Stimulated activated CD4-positive, alpha-beta T cell treated with anti-CD3 and anti-CD28 coated beads, Interleukin-1b, Interleukin-23, amount 100 ng/mL, for 24 hours (primary cell): ENCODE data around the gene EP300.
A peak's percentile ranks its signal among the peaks of the same experiment; 100 is the strongest.
"Not testable (repeated sequence)": the region's sequence is repeated elsewhere in the genome, so short reads cannot be mapped to it uniquely, and the experiment has no call there.

Experiments used
- DNase-seq, 4 experiments: peaks; one replicate each; pipeline ENCODE4 v3.0.0-alpha.2; 2020; ENCODE audit warnings: low read depth in 4 of 4, low spot score in 1 of 4

EP300 gene

DNA sequence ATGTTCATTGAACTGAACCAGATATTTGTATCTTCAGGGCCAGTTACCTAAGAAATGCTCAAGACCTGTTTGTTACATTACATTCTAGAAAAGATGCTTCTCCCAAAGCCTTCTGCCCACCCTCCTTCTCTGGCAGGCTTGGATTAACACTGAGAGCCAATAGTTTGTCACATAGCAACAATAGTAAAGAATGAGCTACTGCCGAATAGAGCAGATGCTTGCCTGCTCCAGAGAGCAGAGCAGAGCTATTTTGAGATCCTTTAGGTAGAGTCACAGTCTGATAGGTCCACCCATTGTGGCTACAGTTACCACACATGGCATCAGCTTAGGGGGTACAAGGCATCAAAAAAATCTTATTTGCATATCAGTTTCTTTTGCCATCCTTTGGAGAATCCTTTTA lies 13.5 kb upstream of the EP300 start:
- no peak for DNase-seq

DNA sequence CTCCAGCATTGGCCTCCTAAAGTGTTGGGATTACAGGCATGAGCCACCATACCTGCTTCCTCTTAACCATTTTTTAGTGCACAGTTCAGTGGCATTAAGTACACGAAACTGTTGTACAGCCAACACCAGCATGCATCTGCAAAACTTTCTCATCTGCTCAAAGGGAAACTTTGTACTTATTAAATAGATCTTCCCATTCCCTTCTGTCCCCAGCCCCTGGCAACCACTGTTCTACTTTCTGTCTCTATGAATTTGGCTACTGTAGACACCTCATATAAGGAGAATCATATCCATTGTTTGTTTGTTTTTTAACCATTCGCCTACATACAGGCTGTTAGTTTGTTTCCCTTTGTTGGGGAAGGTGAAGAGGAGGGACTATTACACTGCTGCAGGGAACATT lies 6.5 kb upstream of the EP300 start:
- no peak for DNase-seq

DNA sequence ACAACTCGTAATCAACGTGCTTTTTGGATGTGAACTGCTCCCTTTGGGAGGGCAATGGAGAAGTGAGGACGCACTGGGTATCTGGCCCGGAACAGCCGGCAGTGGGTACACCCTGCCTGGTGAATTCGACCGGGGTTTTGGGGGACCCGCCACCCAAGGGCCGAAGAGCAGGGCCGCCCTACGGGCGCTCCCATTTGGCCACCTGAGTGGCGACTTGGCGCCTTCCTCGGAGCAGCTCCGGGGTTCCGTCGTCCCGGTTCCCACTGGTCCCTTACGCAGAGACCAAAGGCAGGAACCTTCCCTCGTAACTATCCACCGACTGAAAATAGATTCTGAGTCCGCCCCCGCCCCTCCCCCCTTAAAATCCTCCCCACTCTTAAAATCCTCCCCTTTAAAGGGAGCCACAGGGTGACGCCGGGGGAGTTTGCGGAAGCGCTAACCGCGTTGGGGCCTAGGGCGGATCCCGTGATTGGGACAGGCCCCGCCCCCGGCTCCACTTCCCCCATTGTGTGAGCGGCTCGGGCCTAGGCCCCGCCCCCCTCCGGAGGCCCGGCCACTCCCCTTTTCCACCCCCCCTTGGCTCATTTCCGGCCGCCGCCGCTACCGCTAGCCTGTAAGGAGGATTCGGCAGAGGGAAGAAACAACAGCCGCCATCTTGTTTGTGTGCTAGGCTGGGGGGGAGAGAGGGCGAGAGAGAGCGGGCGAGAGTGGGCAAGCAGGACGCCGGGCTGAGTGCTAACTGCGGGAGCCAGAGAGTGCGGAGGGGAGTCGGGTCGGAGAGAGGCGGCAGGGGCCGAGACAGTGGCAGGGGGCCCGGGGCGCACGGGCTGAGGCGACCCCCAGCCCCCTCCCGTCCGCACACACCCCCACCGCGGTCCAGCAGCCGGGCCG lies 1.0 kb upstream of the EP300 start:
- DNase-seq: peak; percentile 96 to 99 (median 98)

DNA sequence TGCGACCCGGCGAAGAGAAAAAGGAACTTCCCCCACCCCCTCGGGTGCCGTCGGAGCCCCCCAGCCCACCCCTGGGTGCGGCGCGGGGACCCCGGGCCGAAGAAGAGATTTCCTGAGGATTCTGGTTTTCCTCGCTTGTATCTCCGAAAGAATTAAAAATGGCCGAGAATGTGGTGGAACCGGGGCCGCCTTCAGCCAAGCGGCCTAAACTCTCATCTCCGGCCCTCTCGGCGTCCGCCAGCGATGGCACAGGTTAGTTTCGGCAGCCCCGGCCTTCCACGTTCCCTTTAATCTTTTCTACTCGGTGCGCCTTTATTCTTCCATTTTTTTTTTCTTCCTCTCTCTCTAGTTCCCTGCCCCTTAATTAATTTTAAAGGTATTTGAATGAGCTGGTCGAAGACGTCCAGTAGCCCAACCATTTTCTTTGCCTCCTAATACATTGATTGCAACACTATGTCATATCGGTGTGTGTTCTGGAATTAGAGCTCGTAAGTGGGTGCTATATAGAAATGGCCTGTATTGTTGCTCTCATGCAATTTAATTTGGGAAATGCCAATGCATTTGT lies 537 bp downstream of the EP300 start:
- DNase-seq: peak in 1 of 4 experiments; percentile 4

DNA sequence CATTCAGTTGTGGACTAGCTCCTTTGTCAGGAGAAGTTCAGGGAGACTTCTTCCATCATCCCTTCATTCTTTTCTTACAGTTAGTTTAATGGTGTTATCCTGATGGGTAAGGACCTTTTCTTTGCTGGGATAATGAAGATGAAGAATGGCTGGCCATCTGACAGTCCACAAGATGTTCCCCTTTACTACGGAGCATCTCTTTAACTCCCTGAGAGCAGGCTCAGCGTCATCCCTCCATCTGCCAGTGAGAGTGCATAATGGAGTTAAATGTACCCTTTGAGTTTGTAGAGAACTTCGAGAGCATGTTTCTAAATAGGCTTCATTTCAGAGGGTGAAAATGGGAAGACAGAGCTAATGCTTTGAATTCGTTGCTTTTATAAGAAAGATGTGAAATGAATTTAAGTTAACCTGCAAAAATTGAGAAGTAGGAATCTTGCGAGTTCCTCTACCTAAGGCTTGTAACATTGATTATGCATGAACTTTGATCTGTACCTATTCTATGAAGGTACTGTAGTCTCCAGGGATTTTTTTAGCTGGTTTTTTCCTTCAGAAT lies 1.7 kb downstream of the EP300 start:
- peak in 1 of 4 experiments; percentile 3 for DNase-seq

DNA sequence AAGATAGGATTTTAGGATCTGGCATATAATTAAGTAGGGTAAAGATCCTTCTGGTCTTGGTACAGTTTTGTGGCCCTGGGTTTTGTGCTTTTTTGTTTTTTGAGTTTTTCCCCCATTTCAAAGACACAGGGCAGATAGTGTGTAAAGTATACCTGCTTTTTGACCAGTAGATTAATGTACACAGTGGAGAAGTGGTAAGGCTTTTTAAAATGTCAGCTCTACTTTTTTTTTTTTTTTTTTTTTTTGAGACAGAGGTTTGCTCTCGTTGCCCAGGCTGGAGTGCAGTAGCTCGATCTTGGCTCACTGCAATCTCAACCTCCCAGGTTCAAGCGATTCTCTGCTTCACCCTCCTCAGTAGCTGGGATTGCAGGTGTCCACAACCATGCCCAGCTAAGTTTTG lies 4.0 kb downstream of the EP300 start:
- no peak for DNase-seq

DNA sequence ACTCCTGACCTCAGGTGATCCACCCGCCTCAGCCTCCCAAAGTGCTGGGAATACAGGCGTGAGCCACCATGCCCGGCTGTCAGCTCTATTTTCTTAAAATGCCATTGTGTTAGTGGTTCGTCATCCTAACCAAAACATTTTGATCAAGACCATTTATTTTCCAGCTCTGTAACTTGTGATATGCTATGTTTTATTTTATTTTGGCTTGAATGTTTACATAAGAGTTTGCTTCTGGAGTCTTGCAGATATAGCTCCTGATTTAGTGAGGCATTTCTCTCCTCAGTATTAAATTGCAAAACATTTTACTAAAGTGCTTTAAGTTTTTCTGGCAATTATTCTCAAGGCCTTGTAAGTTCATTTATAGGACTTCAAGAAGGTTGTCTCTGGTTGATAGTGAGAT lies 4.4 kb downstream of the EP300 start:
- DNase-seq: no peak

DNA sequence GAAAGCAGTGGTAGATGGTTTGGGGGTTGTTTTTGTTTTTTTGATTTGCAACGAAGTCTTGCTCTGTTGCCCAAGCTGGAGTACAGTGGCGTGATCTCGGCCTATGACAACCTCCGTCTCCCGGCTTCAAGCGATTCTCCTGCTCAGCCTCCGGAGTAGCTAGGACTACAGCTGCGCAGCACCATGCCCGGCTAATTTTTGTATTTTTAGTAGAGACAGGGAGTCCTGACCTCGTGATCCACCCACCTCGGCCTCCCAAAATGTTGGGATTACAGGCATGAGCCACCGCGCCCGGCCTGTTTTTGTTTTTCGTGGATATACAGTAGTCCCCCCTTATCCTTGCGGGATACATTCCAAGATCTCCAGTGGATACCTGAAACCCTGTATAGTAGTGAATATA lies 6.6 kb downstream of the EP300 start:
- no peak for DNase-seq

DNA sequence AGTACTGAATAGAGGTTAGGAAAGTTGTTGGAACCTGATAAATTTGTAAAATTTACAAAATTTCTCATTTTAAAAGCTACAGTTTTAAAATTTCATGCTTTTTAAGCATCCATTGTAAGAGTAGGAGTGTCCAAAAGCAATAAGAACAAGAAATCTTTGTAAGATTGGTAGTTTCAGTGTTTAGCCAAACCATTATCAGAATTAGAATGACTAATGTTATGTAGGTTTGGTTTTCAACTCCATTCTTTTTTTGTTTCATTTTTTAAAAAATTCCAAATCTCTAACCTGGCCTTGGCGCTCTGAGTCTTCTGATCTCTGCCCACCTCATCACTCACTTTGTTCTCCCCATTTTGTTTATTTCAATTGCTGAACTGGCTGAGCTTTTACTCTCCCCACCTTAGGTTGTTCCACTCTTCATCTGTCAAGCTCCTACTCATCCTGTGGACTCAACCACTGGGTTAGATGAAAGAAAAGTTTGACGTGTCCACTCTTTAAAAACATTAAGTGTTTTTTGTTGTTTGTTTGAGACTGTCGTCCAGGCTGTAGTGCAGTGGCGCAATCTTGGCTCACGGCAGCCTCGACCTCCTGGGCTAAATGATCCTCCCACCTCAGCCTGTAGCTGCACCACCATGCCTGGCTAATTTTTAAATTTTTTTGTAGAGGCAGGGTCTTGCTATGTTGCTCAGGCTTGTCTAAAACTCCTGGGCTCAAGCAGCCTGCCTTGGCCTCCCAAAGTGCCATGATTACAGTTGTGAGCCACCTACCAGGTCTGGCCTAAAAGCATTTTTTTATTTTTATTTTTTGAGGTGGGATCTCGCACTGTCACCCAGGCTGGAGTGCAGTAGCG lies 14.0 kb downstream of the EP300 start:
- DNase-seq: no peak

DNA sequence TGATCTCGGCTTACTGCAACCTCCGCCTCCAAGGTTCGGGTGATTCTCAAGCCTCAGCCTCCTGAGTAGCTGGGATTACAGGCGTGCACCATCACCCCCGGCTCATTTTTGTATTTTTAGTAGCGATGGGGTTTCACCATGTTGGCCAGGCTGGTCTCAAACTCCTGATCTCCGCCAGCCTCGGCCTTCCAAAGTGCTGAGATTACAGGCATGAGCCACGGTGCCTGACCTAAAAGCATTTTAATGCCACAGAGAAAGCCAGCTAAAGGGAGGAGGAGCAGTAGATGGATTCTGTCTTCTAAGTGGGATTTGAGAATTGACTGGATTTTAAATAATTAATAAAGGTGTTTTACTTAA lies 14.6 kb downstream of the EP300 start:
- DNase-seq: not testable (repeated sequence)

DNA sequence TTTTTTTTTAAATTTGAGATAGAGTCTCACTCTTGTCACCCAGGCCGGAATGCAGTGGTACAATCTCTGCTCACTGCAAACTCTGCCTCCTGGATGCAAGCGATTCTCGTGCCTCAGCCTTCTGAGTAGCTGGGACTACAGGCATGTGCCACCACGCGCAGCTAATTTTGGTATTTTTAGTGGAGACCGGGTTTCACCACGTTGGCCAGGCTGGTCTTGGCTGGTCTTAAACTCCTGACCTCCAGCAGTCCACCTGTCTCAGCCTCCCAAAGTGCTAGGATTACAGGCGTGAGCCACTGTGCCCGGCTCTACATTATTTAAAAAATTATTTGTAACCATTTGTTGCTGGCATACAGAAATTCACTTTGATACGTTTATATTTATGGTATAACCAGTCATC lies 18.6 kb downstream of the EP300 start:
- no peak for DNase-seq

DNA sequence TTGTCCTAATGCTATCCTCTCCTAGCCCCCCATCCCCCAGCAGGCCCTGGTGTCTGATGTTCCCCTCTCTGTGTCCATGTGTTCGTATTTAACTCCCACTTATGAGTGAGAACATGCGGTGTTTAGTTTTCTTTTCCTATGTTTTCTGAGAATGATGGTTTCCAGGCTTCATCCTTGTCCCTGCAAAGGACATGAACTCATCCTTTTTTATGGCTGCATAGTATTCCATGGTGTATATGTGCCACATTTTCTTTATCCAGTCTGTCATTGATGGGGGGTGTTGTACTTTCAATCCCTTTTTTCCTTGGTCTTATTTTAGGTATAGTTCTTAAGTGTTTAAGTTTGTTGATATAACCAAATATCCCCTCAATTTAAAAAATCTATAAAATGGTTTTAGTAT lies 23.9 kb downstream of the EP300 start:
- DNase-seq: no peak

DNA sequence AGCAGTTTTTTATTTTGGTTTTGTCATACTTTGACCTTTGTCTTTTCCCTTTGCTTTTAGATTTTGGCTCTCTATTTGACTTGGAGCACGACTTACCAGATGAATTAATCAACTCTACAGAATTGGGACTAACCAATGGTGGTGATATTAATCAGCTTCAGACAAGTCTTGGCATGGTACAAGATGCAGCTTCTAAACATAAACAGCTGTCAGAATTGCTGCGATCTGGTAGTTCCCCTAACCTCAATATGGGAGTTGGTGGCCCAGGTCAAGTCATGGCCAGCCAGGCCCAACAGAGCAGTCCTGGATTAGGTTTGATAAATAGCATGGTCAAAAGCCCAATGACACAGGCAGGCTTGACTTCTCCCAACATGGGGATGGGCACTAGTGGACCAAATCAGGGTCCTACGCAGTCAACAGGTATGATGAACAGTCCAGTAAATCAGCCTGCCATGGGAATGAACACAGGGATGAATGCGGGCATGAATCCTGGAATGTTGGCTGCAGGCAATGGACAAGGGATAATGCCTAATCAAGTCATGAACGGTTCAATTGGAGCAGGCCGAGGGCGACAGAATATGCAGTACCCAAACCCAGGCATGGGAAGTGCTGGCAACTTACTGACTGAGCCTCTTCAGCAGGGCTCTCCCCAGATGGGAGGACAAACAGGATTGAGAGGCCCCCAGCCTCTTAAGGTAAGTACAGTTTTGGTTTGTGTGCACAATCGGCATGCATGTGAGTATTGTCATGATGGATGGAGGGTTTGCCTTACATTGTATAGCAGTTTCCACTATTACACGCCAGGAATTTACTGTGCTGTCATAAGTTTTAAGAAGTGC lies 25.0 kb downstream of the EP300 start:
- DNase-seq: no peak

DNA sequence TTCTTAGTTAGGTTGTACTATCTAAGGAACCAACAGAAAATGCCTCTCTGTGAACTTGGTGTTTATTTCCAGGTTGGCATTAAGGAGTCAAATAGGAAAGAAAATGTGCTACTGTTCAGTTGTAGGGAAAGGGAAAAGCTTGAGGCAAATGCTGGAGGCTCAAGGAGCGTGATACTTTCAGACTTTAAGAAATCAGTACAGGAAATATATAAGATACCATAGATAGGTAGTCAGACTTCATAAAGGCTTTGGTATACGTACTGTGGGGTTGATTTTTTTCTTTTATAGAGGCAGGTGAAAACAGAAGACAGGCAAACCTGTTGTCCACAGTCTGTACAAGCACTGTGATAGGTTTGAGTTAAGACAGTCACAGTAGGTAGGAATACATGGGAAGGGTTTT lies 30.8 kb downstream of the EP300 start:
- no peak for DNase-seq

DNA sequence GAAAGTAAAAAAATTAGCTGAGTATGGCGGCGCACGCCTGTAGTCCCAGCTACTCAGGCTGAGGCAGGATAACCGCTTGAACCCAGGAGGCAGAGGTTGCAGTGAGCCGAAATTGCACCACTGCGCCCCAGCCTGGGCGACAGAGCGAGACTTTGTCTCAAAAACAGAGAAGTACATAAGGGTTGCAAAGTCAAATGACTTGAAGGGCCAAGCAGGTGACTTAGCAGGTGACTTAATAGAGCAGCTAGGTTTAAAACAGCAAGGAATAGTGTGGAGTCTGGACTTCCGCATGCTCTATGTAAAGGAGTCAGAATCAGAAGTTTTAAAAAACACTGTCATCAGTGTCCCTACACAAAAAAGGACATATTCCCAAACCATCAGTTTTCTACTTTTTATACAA lies 31.7 kb downstream of the EP300 start:
- DNase-seq: no peak

DNA sequence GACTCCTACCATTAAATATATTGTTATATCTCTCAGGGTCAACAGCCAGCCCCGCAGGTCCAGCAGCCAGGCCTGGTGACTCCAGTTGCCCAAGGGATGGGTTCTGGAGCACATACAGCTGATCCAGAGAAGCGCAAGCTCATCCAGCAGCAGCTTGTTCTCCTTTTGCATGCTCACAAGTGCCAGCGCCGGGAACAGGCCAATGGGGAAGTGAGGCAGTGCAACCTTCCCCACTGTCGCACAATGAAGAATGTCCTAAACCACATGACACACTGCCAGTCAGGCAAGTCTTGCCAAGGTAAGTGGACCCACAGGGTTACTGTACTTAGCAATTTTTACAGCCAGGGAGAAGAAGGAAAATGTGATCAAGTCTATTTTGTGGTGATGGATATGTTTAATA lies 35.1 kb downstream of the EP300 start:
- no peak for DNase-seq

DNA sequence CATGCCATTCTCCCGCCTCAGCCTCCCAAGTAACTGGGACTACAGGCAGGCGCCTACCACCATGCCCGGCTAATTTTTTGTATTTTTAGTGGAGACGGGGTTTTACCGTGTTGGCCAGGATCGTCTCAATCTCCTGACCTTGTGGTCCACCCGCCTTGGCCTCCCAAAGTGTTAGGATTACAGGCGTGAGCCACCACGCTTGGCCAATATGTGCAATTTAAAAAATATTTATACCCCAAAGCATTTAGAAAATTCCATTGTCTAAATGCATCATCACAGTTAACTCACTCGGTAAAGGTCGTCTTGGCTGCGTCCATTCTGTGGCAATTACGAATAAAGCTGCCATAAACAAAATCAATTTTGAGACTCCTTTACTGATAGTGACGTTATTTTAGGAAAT lies 36.2 kb downstream of the EP300 start:
- DNase-seq: no peak

DNA sequence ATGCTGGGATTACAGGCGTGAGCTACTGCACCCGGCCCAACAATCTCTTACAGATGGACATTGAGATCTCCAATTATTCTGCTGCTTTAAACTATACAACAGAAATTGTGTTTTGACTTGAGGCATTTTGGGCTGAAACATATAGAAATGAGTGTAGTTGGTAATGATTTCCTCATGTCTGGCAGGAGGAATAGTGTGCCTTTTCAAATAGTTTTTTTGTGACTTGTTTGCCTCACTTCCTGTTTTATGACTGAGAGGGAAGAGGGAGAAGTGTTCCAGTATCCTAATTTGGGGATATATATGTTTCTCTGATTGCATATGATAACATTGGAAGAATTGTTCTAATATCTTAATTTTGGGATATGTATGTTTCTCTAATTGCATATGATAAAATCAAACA lies 40.2 kb downstream of the EP300 start:
- DNase-seq: no peak

DNA sequence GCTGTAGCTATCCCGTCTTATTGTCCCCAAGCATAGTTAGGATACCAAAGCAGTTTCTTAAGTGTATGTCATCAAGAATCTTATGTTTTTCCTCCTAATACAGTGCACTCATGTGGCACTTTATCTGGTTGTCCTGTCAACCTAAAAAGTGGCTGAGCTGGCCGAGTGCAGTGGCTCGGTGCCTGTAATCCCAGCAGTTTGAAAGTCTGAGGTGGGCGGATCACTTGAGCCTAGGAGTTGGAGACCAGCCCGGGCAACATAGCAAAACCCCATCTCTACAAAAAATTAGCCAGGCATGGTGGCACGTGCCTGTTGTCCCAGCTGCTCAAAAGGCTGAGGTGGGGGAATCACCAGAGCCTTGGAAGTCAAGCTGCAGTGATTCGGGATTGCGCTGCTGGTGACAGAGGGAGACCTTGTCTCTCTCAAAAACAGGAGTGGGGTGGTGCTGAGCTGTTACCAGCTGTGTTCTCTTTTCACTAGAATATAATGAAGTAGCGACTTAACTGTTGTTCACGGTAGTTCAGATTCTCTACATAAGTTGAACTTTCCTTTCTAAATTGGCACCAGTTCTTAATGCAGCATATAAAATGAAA lies 48.1 kb downstream of the EP300 start:
- no peak for DNase-seq

DNA sequence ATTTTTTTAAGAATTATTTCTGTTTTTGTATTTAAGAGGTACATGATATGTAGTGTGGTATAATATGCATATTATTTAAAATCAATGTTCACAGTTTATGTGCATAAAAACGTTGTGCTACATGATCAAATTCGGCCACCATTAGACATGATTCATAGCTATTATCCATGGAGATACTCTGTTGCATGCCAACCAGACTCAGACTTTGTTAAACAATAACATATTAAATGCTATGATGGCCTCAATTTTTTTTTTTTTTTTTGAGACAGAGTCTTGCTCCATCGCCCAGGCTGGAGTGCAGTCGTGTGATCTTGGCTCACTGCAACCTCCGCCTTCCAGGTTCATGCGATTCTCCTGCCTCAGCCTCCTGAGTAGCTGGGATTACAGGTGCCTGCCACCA lies 53.5 kb downstream of the EP300 start:
- DNase-seq: not testable (repeated sequence)
